ENCODE results near the gene HNRNPR.
"Not testable (repeated sequence)": the region's sequence is repeated elsewhere in the genome, so short reads cannot be mapped to it uniquely, and the experiment has no call there.

HNRNPR gene

GRCh38 chr1:23325393-23325792, 18.7 kb downstream of the HNRNPR start:
- DNase-seq (ENCODE audit: low read depth), result no peak
- TF ChIP-seq CTCF (IDR thresholded peaks at IDR 0.05; ENCODE audit: low read depth, low read length, missing control alignments), result no peak
- no peak overlapping the region for H3K4me3 ChIP-seq (ENCODE audit: low read depth, low read length)

GRCh38 chr1:23322770-23323169, 21.3 kb downstream of the HNRNPR start:
- H3K4me3 ChIP-seq (ENCODE audit: low read depth, low read length), result no peak overlapping the region
- no peak for TF ChIP-seq CTCF (IDR thresholded peaks at IDR 0.05; ENCODE audit: low read depth, low read length, missing control alignments)
- no peak for DNase-seq (ENCODE audit: low read depth)

- not testable (repeated sequence) for DNase-seq (ENCODE audit: low read depth); H3K4me3 ChIP-seq (ENCODE audit: low read depth, low read length)
Measured at GRCh38 chr1:23310280-23310679, 33.8 kb downstream of the HNRNPR start.

GRCh38 chr1:23304140-23304620, 39.9 kb downstream of the HNRNPR start:
- TF ChIP-seq CTCF (IDR thresholded peaks at IDR 0.05; ENCODE audit: low read depth, low read length, missing control alignments), result no peak
- H3K4me3 ChIP-seq (ENCODE audit: low read depth, low read length), result no peak overlapping the region
- DNase-seq (ENCODE audit: low read depth), result no peak

- H3K4me3 ChIP-seq (ENCODE audit: low read depth, low read length), result no peak overlapping the region
- no peak for DNase-seq (ENCODE audit: low read depth)
- no peak for TF ChIP-seq CTCF (IDR thresholded peaks at IDR 0.05; ENCODE audit: low read depth, low read length, missing control alignments)
Measured at GRCh38 chr1:23303524-23303923, 40.6 kb downstream of the HNRNPR start.

GRCh38 chr1:23296931-23297330, 47.2 kb downstream of the HNRNPR start:
- H3K4me3 ChIP-seq (ENCODE audit: low read depth, low read length), result no peak overlapping the region
- no peak for TF ChIP-seq CTCF (IDR thresholded peaks at IDR 0.05; ENCODE audit: low read depth, low read length, missing control alignments)
- no peak for DNase-seq (ENCODE audit: low read depth)

GRCh38 chr1:23291706-23292105, 52.4 kb downstream of the HNRNPR start:
- H3K4me3 ChIP-seq (ENCODE audit: low read depth, low read length), result no peak overlapping the region
- no peak for TF ChIP-seq CTCF (IDR thresholded peaks at IDR 0.05; ENCODE audit: low read depth, low read length, missing control alignments)
- no peak for DNase-seq (ENCODE audit: low read depth)

Data from GM12864 (cell line).